ENCODE results near the gene ZNF24.

DNA sequence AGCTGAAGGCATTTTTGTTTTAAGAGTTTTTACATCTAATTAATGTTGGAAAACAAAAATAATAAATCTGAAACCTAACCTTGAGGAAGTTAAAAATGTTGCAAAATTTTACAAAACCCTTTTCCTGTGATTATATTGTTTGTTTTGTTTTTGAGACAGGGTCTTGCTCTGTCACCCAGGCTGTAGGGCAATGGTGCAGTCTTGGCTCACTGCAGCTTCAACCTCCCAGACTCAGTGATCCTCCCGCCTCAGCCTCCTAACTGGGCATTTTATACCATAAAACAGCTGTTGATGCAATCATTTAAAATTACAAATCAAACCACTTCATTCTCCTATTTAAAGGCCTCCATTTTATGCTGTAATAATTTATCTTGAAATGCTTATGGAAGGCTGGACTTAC is 1.7 kb upstream of the ZNF24 start:
- TF ChIP-seq, protein P1, sequence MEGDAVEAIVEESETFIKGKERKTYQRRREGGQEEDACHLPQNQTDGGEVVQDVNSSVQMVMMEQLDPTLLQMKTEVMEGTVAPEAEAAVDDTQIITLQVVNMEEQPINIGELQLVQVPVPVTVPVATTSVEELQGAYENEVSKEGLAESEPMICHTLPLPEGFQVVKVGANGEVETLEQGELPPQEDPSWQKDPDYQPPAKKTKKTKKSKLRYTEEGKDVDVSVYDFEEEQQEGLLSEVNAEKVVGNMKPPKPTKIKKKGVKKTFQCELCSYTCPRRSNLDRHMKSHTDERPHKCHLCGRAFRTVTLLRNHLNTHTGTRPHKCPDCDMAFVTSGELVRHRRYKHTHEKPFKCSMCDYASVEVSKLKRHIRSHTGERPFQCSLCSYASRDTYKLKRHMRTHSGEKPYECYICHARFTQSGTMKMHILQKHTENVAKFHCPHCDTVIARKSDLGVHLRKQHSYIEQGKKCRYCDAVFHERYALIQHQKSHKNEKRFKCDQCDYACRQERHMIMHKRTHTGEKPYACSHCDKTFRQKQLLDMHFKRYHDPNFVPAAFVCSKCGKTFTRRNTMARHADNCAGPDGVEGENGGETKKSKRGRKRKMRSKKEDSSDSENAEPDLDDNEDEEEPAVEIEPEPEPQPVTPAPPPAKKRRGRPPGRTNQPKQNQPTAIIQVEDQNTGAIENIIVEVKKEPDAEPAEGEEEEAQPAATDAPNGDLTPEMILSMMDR (IDR thresholded peaks at IDR 0.05 in 2 of 3, conservative IDR thresholded peaks at IDR 0.05 in 1 of 3; ENCODE audit: borderline replicate concordance in 1 of 3, insufficient read depth in 1 of 3, low read depth in 2 of 3, low read length in 2 of 3) = no peak
- TF ChIP-seq JUND (IDR thresholded peaks at IDR 0.05) (no peak), SRF (IDR thresholded peaks at IDR 0.05; ENCODE audit: low read depth) (no peak)
- TF ChIP-seq, protein P2, sequence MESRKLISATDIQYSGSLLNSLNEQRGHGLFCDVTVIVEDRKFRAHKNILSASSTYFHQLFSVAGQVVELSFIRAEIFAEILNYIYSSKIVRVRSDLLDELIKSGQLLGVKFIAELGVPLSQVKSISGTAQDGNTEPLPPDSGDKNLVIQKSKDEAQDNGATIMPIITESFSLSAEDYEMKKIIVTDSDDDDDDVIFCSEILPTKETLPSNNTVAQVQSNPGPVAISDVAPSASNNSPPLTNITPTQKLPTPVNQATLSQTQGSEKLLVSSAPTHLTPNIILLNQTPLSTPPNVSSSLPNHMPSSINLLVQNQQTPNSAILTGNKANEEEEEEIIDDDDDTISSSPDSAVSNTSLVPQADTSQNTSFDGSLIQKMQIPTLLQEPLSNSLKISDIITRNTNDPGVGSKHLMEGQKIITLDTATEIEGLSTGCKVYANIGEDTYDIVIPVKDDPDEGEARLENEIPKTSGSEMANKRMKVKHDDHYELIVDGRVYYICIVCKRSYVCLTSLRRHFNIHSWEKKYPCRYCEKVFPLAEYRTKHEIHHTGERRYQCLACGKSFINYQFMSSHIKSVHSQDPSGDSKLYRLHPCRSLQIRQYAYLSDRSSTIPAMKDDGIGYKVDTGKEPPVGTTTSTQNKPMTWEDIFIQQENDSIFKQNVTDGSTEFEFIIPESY (IDR thresholded peaks at IDR 0.05; ENCODE audit: extremely low read depth, insufficient replicate concordance, low read length) = no peak

Measured in HCT116 (cell line).